Mononuclear cell (primary cell): ENCODE results near the gene GNB3. TPM values are rescaled to one million over a fixed set of nuclear protein-coding genes. Genes with fewer than 3 reads are reported as not detected.

Source experiments
- H3K27me3 ChIP-seq: 2 replicates; pipeline ENCODE4 v1.6.0; 2011; ENCODE audit warnings: low read length, control low read depth; ENCODE audit not compliant: insufficient read depth
- H3K4me1 ChIP-seq: 2 replicates; pipeline ENCODE4 v1.5.1; 2011; ENCODE audit warnings: mild to moderate bottlenecking, low read length, control low read depth; ENCODE audit not compliant: insufficient read depth
- H3K4me3 ChIP-seq: 2 replicates; pipeline ENCODE4 v1.5.1; 2011; ENCODE audit warnings: mild to moderate bottlenecking, low read length, moderate library complexity
- H3K9me3 ChIP-seq: 2 replicates; pipeline ENCODE4 v1.5.1; 2011; ENCODE audit warnings: low read depth, mild to moderate bottlenecking, control low read depth, low read length
- total RNA-seq: library from RNA; depleted of rRNA; stranded (reverse); fragments of >200 nt; gene quantifications from one replicate; pipeline ENCODE4 v1.2.3, GENCODE V29; 2012

Gene GNB3
- total RNA-seq, 1 donor, result 0.21 TPM

- no peaks in the 10 kb centered on the region for H3K9me3 ChIP-seq
- peaks cover 5% of the 10 kb centered on the region for H3K27me3 ChIP-seq
- peaks cover 20% of the 10 kb centered on the region for H3K4me1 ChIP-seq
- no peak overlapping the region for H3K4me3 ChIP-seq
Observed at GRCh38 chr12:6819106-6820030, 21.4 kb upstream of the GNB3 start.

GRCh38 chr12:6820166-6820565, 20.6 kb upstream of the GNB3 start:
- Histone ChIP-seq H3K4me1 (peaks cover 20% of the 10 kb centered on the region), H3K4me3 (no peak overlapping the region), H3K27me3 (peaks cover 5% of the 10 kb centered on the region), H3K9me3 (no peaks in the 10 kb centered on the region)

GRCh38 chr12:6821591-6822425, 18.9 kb upstream of the GNB3 start, which contains the start of gene GPR162:
TSS of gene GPR162 (plus strand) at chr12:6821821. CDS start at chr12:6823899, 2,078 bp downstream.
- Histone ChIP-seq H3K9me3 (no peaks in the 10 kb centered on the region), H3K4me3 (peak within 1 kb of the TSS; percentile 26), H3K27me3 (peaks cover 15% of the 10 kb centered on the region), H3K4me1 (peaks cover 20% of the 10 kb centered on the region)

GRCh38 chr12:6822426-6823135, 18.1 kb upstream of the GNB3 start:
- H3K4me3 ChIP-seq, result no peak overlapping the region
- H3K9me3 ChIP-seq, result no peaks in the 10 kb centered on the region
- peaks cover 24% of the 10 kb centered on the region for H3K4me1 ChIP-seq
- H3K27me3 ChIP-seq, result peaks cover 23% of the 10 kb centered on the region

GRCh38 chr12:6823182-6824084, 17.3 kb upstream of the GNB3 start:
- peaks cover 25% of the 10 kb centered on the region for H3K27me3 ChIP-seq
- H3K4me3 ChIP-seq, result no peak overlapping the region
- peaks cover 28% of the 10 kb centered on the region for H3K4me1 ChIP-seq
- no peaks in the 10 kb centered on the region for H3K9me3 ChIP-seq

GRCh38 chr12:6824085-6824775, 16.5 kb upstream of the GNB3 start:
- H3K27me3 ChIP-seq, result peaks cover 30% of the 10 kb centered on the region
- peaks cover 36% of the 10 kb centered on the region for H3K4me1 ChIP-seq
- H3K4me3 ChIP-seq, result no peak overlapping the region
- H3K9me3 ChIP-seq, result no peaks in the 10 kb centered on the region

GRCh38 chr12:6824901-6825381, 15.8 kb upstream of the GNB3 start:
- Histone ChIP-seq H3K4me3 (no peak overlapping the region), H3K4me1 (peaks cover 39% of the 10 kb centered on the region), H3K27me3 (peaks cover 37% of the 10 kb centered on the region), H3K9me3 (no peaks in the 10 kb centered on the region)

- H3K4me3 ChIP-seq, result no peak overlapping the region
- peaks cover 43% of the 10 kb centered on the region for H3K27me3 ChIP-seq
- peaks cover 35% of the 10 kb centered on the region for H3K4me1 ChIP-seq
Observed at GRCh38 chr12:6825398-6826124, 15.2 kb upstream of the GNB3 start.

GRCh38 chr12:6826125-6826733, 14.5 kb upstream of the GNB3 start:
- Histone ChIP-seq H3K27me3 (peaks cover 43% of the 10 kb centered on the region), H3K9me3 (no peaks in the 10 kb centered on the region), H3K4me3 (no peak overlapping the region), H3K4me1 (peaks cover 28% of the 10 kb centered on the region)

More at GRCh38 chr12:6825398-6826124, 15.2 kb upstream of the GNB3 start:
- no peaks in the 10 kb centered on the region for H3K9me3 ChIP-seq

GRCh38 chr12:6826734-6827436, 13.8 kb upstream of the GNB3 start:
- H3K9me3 ChIP-seq, result no peaks in the 10 kb centered on the region
- peaks cover 25% of the 10 kb centered on the region for H3K4me1 ChIP-seq
- no peak overlapping the region for H3K4me3 ChIP-seq
- peaks cover 43% of the 10 kb centered on the region for H3K27me3 ChIP-seq

GRCh38 chr12:6827437-6827911, 13.3 kb upstream of the GNB3 start:
- H3K27me3 ChIP-seq, result peaks cover 38% of the 10 kb centered on the region
- H3K4me3 ChIP-seq, result no peak overlapping the region
- H3K4me1 ChIP-seq, result peaks cover 19% of the 10 kb centered on the region
- H3K9me3 ChIP-seq, result no peaks in the 10 kb centered on the region
